PFSK-1 (cell line): Measurements from ENCODE around the gene C13orf42.

Experiments
- POLR2AphosphoS5 ChIP-seq: IDR thresholded peaks from 2 replicates; pipeline ENCODE4 v1.6.1; 2012; ENCODE audit warnings: low read depth, mild to moderate bottlenecking, control low read depth, low read length, moderate library complexity
- SIN3A ChIP-seq: IDR thresholded peaks from 2 replicates; pipeline ENCODE4 v1.6.1; 2012; ENCODE audit warnings: mild to moderate bottlenecking, low read length, moderate library complexity, borderline replicate concordance; ENCODE audit not compliant: insufficient read depth
- TAF1 ChIP-seq: IDR thresholded peaks from 2 replicates; pipeline ENCODE4 v1.6.1; 2012; ENCODE audit warnings: low read length, control low read depth, borderline replicate concordance; ENCODE audit not compliant: insufficient read depth
- TF ChIP-seq, protein P1 (sequence below), 2 experiments: IDR thresholded peaks; 2 replicates each; pipeline versions ENCODE4 v1.6.1 to v1.8.0; 2011 to 2012; ENCODE audit warnings: low read depth in 2 of 2, low read length in 2 of 2, control low read depth in 1 of 2, inconsistent platforms in 1 of 2, mild to moderate bottlenecking in 1 of 2, moderate library complexity in 1 of 2; ENCODE audit not compliant: insufficient read depth in 1 of 2

DNA sequence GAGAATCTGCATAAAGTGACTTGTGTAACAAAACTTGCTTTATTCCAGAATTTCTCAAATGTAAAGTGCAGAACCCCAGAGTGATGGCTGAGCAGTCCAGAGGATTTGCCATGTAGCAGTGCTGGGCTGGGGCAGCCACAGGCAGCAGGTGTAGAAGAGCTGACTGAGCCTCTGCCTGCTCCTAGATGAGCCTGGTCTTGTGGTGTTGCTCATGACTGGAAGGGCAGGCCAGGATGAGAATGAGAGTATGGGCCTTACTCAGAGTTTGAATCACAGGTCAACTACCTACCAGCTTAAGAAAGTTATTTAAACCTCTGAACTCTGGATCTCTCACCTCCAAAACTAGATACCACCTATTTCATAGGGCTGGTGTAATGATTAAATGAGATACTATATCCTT lies 2.9 kb upstream of the C13orf42 start:
- TF ChIP-seq TAF1 (no peak), POLR2AphosphoS5 (no peak), SIN3A (no peak)
- TF ChIP-seq, protein P1, sequence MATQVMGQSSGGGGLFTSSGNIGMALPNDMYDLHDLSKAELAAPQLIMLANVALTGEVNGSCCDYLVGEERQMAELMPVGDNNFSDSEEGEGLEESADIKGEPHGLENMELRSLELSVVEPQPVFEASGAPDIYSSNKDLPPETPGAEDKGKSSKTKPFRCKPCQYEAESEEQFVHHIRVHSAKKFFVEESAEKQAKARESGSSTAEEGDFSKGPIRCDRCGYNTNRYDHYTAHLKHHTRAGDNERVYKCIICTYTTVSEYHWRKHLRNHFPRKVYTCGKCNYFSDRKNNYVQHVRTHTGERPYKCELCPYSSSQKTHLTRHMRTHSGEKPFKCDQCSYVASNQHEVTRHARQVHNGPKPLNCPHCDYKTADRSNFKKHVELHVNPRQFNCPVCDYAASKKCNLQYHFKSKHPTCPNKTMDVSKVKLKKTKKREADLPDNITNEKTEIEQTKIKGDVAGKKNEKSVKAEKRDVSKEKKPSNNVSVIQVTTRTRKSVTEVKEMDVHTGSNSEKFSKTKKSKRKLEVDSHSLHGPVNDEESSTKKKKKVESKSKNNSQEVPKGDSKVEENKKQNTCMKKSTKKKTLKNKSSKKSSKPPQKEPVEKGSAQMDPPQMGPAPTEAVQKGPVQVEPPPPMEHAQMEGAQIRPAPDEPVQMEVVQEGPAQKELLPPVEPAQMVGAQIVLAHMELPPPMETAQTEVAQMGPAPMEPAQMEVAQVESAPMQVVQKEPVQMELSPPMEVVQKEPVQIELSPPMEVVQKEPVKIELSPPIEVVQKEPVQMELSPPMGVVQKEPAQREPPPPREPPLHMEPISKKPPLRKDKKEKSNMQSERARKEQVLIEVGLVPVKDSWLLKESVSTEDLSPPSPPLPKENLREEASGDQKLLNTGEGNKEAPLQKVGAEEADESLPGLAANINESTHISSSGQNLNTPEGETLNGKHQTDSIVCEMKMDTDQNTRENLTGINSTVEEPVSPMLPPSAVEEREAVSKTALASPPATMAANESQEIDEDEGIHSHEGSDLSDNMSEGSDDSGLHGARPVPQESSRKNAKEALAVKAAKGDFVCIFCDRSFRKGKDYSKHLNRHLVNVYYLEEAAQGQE (IDR thresholded peaks at IDR 0.05; ENCODE audit: insufficient read depth in 1 of 2, low read depth in 2 of 2, low read length in 2 of 2), result no peak
